ENCODE results near the gene SKI.

DNA sequence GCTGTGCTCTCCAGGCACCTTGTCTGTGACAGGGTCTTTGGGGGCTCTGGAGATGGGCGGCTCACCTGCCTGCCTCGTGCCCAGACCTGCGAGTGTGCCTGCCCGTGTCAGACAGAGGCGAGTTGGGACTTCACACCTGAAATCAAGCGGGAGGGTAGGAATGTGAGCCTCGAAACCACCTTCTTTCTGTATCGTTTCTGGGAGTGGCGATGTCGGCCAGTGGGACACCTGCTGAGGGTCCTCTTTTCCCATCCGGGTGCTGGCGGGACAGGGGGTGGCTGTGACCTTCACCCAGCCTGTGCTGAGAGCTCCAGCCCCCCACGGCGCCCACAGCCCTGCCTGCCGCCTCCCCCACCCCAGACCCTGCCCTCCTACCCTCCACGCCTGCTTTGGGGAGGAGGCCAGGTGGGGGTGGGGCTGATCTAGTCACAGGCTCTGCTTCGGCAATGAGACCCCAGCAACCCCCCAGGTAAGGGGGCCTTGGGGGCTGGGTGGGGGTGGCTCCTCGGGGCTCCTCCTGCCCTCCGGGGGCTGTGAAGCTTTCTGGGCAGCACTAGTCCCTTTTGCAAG lies 17.9 kb upstream of the SKI start:
- no peak for TF ChIP-seq CTCF (IDR thresholded peaks at IDR 0.05)
- TF ChIP-seq EP300 (IDR thresholded peaks at IDR 0.05): no peak
- TF ChIP-seq POLR2A (IDR thresholded peaks at IDR 0.05): no peak
